ENCODE results near the gene UBE2QL1.

UBE2QL1 gene

DNA sequence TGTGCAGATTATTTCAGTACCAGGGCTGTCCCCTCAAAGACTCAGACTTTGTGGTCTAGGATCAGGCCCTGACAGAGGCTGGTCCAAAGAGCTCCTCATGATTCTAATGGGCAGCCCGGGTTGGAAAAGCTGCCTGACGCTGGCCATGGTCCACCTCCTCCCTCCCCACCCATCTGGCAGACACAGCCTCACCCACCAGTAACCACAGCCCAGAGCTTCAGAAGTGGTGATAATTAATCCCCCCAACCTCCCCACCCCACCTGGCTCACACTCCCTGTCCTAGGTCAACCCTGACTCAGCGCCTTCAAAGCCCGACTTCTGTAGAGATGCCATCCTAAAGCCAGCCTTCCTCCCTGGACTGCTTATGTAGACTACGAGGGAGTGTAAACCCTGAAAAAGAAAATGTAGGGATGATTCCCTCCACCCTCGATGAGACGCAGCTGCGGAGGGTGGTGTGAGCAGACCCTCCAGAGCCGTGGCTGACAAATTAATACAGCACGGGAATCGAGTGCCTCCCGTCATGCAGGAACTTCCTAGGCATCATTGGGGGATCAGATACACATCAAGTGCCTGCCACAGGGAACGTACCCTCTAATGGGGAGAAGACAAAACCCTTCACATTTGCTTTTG is 7.0 kb downstream of the UBE2QL1 start:
- no peak for DNase-seq (ENCODE audit: low read depth)

- DNase-seq (ENCODE audit: low read depth) = no peak
Measured at GRCh38 chr5:6456766-6457370, 8.2 kb downstream of the UBE2QL1 start.

DNA sequence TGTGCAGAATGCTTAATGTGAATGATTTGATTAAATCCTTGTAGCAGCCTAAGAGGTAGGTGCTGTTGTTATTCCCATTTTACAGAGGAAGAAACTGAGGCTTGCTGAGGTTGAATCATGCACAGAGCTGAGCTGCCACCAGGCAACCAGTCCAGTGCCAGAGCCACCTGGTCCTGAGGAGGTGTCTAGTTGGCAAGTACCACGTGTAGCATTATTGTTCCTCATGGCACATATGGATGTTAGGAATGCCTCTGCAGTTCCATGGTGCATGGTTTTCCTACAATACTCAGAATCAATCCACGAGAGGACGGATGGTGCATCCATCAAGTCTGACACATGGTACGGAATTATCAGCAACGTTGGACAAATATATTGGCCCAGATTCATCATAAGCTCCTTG is 8.9 kb downstream of the UBE2QL1 start:
- DNase-seq (ENCODE audit: low read depth) = no peak

GRCh38 chr5:6458833-6459232 is 10.2 kb downstream of the UBE2QL1 start:
- no peak for DNase-seq (ENCODE audit: low read depth)

GRCh38 chr5:6459896-6460295 is 11.2 kb downstream of the UBE2QL1 start:
- no peak for DNase-seq (ENCODE audit: low read depth)

- no peak for DNase-seq (ENCODE audit: low read depth)
Measured at GRCh38 chr5:6461006-6461405, 12.3 kb downstream of the UBE2QL1 start.

DNA sequence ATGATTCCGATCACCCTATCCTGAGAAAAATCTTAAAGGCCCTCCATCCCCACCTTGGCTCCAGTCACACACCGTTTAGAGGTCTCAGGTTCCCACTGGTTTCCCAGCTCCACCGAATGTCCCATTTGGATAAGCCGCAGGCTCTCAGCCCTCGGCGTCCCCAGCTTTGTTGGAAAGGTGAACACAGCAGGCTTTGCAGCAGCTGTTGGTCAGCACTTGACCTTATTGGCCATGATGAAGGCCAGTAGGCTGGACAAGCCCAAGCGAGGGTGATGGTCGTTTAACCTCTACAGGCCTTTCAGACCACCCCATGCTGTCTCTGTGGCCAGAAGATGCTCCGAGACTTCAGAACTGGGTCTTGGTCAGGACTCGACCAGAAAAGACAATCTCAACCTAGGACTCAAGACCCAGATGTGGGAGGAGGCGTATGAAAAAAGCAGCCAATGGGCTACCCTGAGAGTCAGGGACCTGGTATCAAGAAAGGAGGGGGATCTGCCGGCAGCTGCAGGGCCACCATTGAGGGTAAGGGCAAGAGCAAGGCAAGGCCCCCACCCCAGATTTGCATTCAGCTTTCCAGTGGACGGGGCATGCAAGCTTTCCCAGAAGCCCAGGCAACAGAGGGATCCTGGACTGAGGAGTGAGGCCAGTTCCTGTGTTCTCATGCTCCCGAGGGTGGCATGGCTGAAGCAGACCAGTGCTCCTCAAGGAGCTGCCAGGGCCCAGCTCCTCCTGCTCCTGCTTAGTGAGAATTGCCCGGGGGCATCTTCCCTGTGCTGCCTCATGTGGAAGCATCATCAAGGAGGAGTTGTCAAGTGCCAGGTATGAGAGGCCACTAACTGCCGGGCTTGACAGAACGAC is 13.4 kb downstream of the UBE2QL1 start:
- no peak for DNase-seq (ENCODE audit: low read depth)

- DNase-seq (ENCODE audit: low read depth) = no peak
Measured at GRCh38 chr5:6462671-6463070, 14.0 kb downstream of the UBE2QL1 start.

DNA sequence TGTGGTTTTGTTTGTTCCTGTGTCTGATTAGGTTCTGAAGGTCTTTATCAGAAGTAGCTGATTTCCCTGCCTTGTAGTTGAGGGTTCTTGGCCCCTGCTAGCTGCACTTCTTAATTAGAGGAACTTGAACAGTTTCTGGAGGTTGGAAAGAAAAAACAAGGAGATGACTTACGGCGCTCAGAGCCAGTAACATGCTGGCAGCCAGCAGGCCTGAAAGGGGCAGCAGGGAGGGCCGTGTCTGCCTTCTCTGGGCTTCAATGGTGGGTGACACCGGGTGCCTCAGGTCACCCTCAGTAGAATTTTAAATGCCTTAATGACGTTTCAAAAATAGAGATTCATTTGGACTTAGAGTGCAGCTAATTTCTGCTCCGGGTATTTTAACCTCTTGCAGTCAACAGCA is 15.8 kb downstream of the UBE2QL1 start:
- DNase-seq (ENCODE audit: low read depth) = no peak

GRCh38 chr5:6465831-6466790 is 17.5 kb downstream of the UBE2QL1 start:
- DNase-seq (ENCODE audit: low read depth) = no peak

DNA sequence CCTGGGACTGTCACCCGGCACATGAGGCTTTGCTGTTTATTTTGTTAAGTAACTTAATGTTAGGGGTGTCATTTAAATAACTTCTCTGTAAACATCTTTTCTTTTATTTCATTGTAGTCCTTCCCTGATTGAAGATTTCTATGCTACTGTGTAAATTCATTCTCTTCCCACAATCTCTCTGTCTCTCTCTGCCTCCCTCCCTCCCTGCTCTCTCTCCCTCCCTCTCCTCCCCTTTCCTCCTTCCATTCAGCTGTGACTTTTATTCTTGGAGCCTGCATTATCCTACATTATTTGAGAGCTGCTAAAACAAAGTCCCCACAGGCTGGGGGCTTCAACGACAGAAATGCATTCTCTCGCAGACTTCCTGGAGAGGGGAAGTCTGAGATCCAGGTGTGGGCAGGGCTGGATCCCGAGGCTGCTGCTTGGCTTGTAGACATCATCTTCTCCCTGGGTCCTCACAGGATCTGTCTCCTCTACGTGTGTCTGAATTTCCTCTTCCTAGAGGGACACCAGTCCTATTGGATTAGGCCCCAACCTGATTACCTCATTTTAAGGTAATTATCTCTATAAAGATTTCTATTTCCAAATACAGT is 18.4 kb downstream of the UBE2QL1 start:
- no peak for DNase-seq (ENCODE audit: low read depth)

GRCh38 chr5:6467591-6467990 is 18.9 kb downstream of the UBE2QL1 start:
- no peak for DNase-seq (ENCODE audit: low read depth)

GRCh38 chr5:6468104-6468503 is 19.4 kb downstream of the UBE2QL1 start:
- DNase-seq (ENCODE audit: low read depth) = no peak

GRCh38 chr5:6468870-6469269 is 20.2 kb downstream of the UBE2QL1 start:
- DNase-seq (ENCODE audit: low read depth) = no peak

DNA sequence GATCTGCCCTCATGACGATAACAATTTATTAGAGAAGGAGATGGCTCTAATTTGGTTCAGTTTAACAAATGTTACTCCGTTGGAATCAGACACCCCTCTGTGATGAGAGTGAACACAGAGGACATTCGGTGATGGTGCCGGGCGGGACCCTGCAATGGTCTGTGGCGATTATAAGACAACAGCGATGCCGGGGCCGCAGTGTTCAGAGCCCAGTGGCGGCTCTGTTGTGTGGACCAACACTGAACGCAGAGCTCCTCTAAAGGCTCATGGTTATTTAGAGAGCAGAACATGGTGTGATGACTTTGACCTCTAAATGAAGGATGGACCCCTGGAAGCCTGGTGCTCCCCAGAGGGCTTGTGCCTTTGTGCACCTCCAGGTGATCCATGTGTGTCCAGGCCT is 21.2 kb downstream of the UBE2QL1 start:
- DNase-seq (ENCODE audit: low read depth) = no peak

DNA sequence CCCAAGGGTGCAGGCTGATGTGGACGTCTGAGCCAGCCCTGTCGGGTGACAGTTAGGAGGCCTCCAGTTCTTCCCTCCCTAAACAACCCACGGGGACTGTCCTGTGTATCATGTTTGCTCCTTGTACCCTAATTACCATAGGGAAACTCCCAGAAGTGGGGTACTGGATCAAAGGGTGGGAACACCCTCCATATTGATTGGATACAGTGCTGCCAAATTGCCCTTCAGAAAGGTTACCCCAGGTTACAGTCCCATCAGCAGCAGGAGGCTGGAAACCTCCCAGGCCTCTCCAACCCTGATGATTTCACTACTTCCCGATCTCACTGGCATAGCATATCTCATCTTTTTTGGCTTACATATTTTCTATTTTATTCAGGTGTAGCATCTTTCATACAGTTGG is 22.0 kb downstream of the UBE2QL1 start:
- no peak for DNase-seq (ENCODE audit: low read depth)

GRCh38 chr5:6471252-6471651 is 22.6 kb downstream of the UBE2QL1 start:
- DNase-seq (ENCODE audit: low read depth) = no peak

DNA sequence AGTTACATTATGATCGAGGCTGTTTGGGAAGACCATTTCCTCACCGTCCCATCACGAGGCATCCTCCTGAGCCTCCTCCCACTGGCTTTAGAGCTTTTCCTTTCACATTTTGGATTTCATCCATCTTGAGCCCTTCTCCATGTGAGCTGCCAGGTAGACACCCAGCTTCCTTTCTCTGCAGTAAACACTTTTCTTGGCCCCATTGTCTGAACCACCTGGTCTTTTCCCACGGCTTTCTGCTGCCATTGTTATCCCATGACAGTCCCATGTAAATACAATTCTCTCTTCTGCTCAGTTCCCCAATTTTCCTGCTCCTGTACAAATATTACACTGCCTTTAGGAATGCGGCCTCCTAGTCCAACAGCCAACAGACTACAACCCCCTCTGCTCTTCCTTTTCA is 24.1 kb downstream of the UBE2QL1 start:
- no peak for DNase-seq (ENCODE audit: low read depth)

GRCh38 chr5:6473284-6473683 is 24.6 kb downstream of the UBE2QL1 start:
- no peak for DNase-seq (ENCODE audit: low read depth)

DNA sequence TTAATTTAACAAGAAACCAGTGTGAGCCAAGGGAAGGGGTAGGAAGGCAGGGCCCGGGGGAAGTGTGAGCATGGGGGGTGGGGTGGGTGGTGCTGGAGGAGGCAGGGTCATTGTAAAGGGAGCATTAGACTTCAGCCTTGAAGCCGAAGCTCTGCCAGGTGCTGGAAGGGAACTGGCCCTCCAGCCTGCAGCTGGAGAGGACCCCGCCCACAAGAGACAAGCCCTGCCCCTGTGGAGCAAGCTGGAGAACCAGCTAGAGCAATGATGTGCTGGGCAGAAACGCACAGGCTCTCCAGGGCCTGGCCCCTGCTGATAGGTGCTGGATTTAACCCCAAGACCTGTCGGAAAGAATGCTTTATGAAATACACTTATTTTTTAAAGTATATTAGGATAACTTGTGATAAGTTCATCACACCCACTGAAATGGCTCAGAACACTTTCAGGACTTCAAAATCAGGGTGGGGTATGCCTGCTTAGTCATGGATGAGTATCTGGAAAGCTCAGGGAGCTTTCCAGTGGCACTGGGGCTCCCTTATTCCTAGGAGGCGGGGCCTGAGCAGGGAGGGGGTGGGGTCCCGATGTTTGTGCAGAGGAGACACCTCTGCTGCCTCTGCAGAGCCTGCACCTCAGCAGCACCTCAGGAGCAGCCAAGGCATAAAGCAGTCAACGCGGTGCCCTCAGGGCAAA is 27.1 kb downstream of the UBE2QL1 start:
- DNase-seq (ENCODE audit: low read depth) = no peak

DNA sequence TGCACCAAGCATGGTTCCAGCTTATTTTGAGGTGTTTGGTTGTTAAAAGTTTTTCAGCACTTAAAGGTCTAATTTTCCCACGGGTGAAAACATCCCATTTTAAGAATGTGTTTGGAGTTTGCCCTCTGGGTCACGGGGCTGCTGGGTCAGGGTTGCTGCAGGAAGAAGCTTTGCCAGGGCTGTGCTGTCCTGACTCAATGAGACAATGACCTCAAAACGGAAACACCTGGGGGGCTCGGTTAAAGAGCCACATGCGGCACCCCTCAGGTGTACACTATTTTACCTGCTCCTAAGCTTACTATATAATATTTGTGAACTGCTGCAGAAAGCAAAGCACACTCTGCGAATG is 27.6 kb downstream of the UBE2QL1 start:
- DNase-seq (ENCODE audit: low read depth) = no peak
